Midbrain (tissue), 1 donor: Measurements from ENCODE around the gene TC2N.
"Not testable (repeated sequence)": the region's sequence is repeated elsewhere in the genome, so short reads cannot be mapped to it uniquely, and the experiment has no call there.

Source experiments
- DNase-seq: peaks from one replicate; lab custom pipeline; 2025; lab: John Stamatoyannopoulos, UW

The TC2N gene

DNA sequence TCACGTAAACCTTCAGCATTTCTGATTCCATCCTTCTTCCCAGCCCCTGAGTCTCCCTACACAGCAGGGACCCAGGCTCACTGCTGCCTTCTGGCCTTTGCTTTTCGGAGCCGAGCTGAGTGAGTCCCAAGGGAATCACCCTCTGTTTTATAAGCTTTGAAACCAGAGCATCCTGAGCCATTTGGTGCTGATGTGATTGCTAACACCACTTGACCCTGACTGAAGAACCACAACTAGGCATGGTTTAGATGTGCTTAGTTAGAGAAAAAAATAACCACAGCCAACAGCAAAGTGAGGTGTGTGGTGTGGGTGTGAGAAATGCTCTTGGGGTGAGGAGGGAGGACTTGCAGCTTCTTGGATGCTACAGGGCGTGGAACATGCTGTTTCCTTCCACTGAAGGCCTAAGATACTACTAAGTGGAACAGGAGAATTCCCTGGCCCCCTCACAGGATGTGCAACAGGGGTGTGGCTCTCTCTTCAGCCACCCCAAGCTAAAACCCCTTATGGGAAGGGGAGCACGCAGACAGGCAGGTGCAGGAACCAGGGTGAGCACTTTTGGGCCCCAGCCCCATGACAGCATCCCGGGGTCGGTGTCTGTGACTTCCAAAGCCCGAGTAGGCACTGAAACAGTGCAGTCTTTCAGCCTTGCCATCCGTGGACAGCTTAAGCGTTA, at the start of gene TC2N:
Gene TC2N, minus strand, starts transcription at position 221 of the 673 bp plus-strand sequence. CDS start 53,767 bp downstream, outside the sequence.
- DNase-seq, result no peak

DNA sequence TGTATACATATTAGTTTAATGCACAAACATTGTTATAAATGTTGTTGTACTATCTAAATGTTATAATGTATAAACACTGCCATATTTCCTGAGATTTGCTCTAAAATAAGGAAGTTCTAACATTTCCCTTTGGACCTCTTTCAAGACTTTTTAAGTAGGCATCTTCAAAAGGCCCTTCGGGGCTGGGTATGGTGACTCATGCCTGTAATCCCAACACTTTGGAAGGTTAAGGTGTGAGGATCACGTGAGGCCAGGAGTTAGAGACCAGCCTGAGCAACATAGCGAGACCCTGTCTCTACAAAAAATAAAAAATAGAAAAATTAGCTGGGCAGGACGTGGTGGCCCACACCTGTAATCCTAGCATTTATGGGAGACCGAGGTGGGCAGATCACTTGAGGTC, 44.7 kb upstream of the TC2N start:
- no peak for DNase-seq

DNA sequence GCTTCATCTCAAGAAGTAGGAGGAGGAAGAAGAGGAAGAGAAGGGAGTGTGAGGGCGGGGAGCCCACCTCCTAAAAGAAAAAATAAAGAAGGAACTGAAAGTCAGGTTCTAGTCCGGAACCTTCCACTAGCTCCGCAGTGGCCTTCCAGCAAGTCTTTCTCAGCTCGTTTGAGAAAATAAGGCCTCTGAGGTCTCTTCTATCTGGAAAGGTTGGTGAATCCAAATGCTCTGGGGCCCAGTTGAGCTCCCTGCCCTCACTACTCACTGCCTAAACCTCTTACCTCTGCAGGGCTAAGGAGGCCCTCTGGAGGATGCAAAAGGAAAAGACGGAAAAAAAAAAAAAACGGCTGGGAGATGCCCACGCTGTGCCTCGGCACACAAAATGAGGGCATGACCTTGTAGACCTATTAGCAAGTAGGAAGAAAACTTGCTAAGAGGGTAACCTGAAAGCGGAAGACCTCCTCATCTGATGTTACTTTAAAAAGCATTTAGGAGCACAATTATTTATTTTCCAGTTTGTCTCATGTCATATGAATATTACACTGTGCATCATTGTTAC, 44.2 kb upstream of the TC2N start:
- peak; percentile 32 for DNase-seq

DNA sequence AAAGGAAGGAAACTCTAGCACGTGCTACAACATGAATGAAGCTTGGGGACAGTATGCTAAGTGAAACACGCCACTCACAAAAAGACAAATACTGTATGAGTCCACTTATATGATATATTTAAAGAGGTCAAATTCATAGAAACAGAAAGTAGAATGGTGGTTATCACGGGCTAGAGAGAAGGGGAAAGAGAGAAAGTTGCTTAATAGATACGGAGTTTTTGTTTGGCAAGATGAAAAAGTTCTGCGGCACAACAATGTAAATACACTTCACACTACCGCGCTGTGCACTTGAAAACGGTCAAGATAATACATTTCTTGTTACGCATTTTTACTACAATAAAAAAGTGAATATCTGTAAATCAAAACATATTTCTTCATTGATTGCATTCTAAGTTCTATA, 42.9 kb upstream of the TC2N start:
- DNase-seq, result no peak

- DNase-seq, result no peak
Observed at GRCh38 chr14:91906374-91906773, 39.0 kb upstream of the TC2N start.

DNA sequence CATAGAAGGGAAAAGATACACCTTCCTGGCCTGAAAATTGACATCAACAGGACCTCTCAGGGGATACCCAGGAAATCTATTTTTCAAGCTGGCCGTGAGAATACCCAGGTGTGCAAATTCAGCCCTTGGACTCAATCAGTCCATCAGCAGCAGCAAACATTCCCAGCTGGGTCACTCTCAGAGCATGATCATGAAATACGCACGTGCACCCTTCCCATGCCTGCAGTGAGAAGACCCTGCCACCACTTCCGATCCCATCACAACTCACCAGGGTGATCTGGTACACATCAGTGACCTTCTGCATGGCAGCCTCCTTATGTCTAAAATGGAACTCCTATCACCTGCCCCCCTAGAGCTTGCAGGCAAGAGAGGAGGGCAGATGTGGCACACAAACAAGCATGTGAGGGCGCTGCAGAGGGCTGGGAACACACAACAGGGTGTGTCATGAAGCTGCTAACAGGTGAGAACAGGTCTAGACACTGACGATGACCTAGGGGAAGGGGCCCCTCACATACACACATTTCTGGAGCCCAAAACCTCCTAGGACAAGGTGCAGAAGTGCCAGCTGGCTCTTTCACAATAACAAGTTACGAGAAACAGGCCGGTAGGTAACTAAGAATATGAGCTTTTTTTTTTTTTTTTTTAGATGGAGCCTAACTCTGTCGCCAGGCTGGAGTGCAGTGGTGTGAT, 37.8 kb upstream of the TC2N start:
- DNase-seq, result no peak

DNA sequence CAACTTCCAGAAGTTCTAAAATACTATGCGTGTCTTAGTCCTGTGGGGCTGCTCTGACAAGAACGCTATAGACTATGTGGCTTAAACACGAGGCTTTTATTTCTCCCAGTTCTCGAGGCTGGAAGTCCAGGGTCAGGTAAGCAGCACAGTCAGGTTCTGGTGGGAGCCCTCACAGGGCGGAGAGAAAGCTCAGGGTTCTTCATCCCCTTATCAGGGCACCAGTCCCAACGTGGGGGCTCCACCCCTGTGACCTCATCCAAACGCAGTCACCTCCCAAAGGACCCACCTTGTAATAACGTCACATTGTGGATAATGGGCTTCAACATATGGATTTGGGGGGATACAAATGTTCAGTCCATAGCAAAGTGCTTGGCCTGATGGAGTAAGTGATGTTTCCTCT, 37.1 kb upstream of the TC2N start:
- DNase-seq, result no peak

DNA sequence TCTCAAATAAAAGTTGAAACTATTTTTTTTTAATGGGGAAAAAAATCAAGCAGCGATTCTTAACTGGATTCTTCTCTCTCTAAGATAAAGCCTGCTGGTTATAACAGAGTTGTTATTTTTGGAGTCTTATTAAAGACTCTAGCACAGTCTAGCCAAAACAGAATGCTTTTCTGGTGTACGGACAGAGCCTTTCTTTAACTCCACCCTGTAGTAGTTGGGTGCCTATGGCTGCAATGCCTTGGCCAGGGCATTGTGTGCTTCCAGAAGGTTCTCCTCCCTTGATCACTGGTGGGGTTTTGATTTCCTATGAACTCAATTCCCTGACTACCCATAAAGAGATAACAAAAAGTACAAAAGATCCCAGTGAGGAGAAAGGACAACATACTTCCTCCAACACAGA, 35.7 kb upstream of the TC2N start:
- DNase-seq, result no peak

DNA sequence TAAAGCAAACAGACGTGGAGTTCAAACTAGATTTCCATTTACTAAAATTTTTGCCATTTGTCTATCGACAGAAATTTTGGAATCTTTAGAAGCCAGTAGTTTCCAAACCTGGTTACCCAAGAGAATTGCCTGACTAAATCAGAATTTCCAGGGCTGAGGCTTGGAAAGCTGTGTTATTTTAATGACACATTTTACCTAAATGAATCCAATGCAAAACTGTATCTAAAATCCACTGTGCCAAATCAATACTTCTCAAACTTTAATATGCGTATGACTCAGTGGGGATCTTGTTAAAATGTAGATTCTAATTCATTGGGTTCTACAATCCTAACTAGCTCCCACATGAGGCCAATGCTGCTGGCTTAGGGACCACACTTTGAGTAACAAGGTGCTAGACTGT, 35.0 kb upstream of the TC2N start:
- DNase-seq, result no peak

DNA sequence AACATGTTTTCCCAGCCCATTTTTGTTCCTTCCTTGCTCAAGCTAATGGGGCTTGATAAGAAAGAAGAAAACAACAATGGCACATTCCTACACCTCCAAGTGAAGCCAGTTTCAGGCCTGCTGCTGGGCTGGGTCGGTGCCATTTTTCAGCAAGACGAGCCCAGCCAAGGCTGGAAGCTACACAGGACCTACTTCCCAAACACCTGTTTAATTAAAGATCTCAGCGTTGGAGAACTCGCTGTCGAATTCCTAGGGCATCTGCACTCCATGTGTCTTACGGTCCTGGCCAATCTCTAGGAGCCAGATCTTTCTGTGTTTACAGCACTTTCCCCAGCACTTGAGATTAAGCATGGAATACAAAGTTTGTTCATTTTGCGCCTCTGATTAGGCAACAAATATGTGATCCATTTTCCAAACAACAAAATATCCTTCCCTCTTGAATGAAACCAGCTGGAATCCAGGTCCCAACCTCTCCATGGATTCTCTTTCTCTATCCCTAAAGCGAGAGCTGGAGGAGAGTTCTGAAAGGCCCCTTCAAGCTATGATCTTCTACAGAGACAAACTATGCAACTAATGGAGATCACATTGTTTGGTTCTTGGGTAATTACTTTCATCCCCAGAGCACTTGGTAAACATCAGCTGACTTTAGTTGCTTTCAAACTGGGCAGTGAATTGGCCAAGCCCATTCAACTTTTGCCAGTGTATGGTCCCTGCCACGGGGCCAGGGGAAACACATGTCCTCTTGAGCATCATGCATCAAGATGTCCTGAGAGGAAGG, 34.3 kb upstream of the TC2N start:
- no peak for DNase-seq

DNA sequence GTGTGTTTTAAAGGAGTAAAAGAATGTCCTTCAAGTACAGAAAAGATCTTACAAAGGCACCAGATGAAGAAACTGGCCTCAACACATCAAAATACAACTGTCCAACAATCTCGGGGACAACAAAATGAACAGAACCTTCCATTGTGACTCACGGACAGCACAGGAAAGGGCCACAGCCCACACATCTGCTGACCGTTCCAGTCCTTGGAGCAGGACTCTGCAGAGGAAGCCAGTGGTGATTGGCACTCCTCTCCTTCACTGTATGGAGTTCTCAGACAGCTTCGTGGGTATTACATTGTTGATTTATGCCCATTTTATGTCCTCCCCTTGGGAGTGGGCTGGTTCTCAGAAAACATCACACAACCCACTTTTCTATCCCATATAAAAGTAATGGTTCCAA, 32.5 kb upstream of the TC2N start:
- no peak for DNase-seq

GRCh38 chr14:91899213-91899612, 31.9 kb upstream of the TC2N start:
- no peak for DNase-seq

- no peak for DNase-seq
Observed at GRCh38 chr14:91898372-91898771, 31.0 kb upstream of the TC2N start.

GRCh38 chr14:91897716-91898115, 30.4 kb upstream of the TC2N start:
- not testable (repeated sequence) for DNase-seq

- peak; percentile 69 for DNase-seq
Observed at GRCh38 chr14:91897106-91897701, 29.9 kb upstream of the TC2N start.

DNA sequence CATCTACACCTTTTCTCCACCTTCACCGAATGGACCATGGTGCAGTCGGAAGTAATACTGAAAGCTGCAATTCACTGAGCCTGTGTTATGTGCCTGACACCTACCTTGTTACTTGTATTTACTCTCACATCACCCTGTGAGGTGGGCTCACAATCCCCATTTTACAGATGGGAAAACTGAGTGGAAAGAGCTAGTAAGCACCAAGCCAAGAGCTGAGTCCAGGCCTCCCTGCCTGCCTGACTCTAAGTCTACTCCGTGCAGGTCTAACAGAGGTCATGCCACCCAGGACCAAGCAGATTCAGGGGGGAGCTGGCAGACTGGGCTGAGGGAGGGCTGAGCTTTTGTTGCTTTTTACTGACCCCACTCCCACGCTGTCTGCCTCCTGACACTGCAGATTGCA, 29.1 kb upstream of the TC2N start:
- no peak for DNase-seq

- no peak for DNase-seq
Observed at GRCh38 chr14:91893669-91894068, 26.3 kb upstream of the TC2N start.

GRCh38 chr14:91893007-91893406, 25.7 kb upstream of the TC2N start:
- DNase-seq, result peak; percentile 13

GRCh38 chr14:91891721-91892220, 24.4 kb upstream of the TC2N start:
- peak; percentile 87 for DNase-seq

DNA sequence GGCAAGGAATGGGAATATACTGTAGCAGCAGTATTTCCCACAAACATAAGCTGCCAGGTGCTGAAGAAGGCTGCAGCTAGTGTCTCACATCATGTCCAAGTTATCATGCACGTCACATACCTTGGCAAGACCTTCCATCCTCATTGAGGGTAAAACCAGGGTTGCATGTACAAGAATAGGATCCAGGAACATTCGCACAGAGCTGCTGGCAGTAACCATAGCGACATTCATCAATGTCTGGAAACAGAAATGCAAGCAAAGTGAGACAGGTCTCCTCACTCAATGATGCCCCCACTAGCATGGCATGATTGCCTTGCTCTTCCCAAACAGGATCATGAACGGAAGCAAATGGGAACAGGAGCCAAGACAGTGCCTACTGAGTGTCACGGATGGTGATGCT, 23.8 kb upstream of the TC2N start:
- peak; percentile 57 for DNase-seq

DNA sequence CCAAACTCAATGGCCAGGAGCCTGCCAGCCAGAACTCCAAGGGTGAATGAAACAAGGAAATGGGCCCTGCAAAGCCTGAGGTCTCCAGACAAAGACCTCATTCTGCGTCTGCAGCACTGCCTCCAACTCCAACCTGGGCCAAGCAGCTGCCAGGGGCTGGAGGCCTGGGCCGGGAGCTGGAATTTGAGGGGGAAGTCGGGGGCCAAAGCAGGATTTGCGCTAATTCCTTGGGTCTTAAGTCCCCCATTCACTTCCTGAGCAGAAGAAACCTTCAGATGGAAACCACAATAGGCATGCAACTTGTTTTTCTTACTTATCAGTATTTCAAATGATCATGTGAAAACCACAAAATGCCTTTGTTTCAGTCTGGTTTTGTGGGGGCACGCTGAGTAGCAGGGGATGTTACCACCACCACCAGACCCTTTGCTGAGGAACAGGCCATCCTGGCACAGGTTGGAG, 23.0 kb upstream of the TC2N start:
- DNase-seq, result peak; percentile 50
